Fibroblast of skin of abdomen (primary cell): Measurements from ENCODE around the gene STK10.
"Not testable (repeated sequence)": the region's sequence is repeated elsewhere in the genome, so short reads cannot be mapped to it uniquely, and the experiment has no call there.

Source experiments
- DNase-seq: peaks from one replicate; pipeline ENCODE4 v3.0.0-alpha.2; 2013

The STK10 gene

DNA sequence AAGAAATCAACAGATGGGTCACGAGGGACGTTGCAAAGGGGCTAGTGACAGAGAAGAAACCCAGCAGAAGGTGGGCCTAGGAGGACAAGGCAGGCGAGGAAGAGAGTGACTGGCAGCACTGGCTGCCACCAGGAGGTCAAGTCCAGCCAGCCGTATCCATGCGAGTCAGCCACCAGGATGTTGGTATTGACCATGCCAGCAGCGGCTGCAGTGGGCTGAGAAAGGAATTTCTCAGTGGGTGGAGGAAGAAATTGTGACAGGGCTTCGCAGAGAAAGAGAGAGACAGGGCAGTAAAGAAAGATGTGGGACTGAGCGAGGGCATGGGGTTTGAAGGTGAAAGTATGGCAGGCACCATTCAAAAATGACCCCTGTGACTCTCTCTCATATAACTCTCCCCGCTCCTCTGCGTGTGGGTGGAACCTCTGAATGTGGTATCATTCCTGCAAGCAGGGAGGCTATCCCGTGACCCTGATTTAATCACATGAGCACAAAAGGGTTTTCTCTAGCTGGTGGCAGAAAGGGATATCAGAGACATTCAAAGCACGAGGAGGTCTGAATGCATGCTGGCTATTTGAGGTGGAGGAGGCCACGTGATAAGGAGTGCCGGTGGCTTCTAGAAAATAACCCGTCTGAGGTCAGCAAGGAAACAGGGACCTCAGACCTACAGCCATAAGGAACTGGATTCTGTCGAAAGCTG is 136.2 kb downstream of the STK10 start:
- no peak for DNase-seq

GRCh38 chr5:172050080-172050479 is 137.9 kb downstream of the STK10 start:
- DNase-seq, result no peak

- no peak for DNase-seq
These were observed 138.7 kb downstream of the STK10 start for GRCh38 chr5:172049226-172049796.

- DNase-seq, result no peak
These were observed 139.4 kb downstream of the STK10 start for GRCh38 chr5:172048539-172049101.

GRCh38 chr5:172048170-172048422 is 139.9 kb downstream of the STK10 start:
- DNase-seq, result no peak

DNA sequence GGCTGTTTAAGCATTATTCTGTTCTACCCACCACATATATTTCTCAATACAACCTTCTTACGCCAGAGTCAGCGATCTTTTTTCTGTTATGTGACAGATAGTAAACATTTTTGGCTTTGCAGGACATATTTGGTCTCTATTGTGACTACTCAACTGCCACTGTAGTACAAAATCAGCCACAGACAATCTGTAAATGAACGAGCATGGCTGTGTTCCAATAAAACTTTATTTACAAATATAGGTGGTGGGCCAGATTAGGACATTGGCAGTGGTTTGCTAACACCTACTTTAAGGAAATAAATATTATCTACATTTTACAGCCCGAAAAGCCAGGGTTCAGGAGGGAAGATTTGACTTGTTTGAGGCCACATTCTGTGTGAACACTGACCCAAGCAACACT is 141.4 kb downstream of the STK10 start:
- DNase-seq, result no peak

DNA sequence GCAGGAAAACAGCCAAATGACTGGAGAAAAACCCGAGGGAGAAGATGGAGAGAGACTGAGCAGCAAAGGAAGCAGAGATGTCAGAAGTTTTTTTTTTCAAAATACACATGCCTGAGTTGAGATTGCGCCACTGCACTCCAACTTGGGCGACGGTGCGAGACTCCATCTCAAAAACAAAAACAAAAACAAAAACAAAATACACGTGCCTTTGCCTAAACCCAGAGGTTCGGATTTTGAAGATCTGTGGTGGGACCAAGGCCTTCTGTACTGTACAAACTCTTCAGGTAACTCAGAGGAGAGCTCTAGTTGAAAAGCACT is 142.8 kb downstream of the STK10 start:
- DNase-seq, result no peak

- DNase-seq, result no peak
These were observed 143.3 kb downstream of the STK10 start for GRCh38 chr5:172044631-172045314.

DNA sequence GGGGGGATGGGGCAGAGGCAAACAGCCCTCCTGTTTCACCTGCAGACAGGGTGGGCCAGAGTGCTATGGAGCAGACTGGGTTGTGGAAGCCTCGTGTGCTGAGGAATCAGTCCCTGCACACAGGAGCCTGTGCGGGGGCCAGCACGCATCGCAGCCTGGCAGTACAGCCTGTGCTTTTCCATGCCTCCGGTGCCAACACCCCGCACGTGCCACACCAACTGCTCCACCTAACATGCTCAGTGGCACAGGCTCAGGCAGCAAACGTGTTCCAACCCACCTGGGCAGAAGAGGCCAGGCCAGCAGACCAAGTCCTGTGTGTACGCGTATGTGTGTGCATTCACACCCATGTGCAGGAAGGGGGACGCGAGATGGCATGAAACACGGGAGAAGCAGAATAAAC is 144.2 kb downstream of the STK10 start:
- DNase-seq, result no peak

DNA sequence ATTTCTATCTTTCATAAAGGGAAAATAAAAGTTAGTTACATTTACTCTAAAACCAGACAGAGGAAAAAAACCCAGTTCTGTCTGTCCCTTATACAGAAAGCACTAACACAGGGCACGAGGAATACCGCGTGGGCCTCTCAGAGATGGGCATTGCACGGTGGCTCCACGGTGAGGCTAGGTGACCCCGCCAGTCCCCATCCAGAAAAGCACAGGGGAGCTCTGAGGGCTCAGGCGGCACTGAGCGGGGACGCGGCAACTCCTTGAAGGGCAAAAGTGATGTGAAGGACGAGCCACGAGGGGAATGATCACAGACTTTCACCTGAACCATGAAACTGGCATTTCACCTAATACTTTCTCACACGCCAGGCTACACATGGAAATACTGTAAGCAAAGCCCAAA is 145.8 kb downstream of the STK10 start:
- no peak for DNase-seq

DNA sequence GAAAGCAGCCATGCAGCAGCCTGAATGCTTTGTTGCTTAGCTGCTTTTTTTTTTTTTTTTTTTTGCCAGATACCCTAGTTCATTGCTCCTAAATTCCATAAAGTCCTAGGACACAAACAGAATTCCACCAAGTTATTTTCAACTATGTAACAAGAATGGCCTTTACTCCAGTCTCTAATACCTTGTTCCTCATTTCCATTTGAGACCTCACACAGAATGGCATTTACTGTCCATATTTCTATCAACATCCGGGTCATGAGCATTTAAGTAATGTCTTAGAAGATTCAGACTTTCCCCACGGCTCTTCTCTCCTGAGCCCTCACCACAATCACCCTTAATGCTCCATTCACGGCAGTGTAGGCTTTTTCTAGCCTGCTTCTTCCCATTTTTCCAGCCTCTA is 149.9 kb downstream of the STK10 start:
- DNase-seq, result no peak

DNA sequence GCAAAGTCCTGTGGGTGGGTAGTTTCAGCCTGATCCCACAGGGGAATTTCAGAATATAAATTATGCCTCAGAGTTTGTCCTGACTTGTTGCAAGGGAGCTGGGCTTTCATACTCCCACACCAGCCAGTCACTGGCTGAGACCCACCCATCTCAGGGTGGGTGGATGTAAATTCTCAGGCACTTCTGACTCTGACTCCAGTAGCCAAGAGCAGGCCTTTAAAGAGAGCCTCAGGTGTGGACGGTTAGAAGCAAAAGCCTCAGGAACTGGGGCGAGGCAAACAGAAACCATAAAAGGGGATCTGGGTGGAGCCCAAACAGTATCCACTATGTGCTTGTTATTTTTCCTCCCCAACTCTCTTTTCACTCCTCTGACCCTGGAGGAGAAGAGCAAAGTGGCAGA is 153.0 kb downstream of the STK10 start:
- no peak for DNase-seq

- no peak for DNase-seq
These were observed 156.0 kb downstream of the STK10 start for GRCh38 chr5:172031894-172032461.

DNA sequence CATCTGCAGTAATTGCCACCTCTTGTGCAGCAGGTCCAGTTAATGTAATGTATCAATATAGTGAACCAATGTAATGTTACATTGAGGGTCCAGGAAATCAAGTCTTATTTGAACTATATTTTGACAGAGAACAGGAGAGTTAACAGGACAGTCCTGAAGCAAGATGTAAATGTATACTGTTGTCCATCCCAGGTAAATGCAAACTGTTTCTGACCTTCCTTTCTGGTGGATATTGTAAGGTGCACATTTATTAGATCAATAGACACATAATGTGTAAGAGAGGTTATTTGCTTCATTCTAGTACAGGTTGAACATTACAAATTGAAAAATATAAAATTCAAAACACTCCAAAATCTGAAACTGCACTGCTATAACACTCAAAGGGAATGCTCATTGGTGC is 158.1 kb downstream of the STK10 start:
- no peak for DNase-seq

DNA sequence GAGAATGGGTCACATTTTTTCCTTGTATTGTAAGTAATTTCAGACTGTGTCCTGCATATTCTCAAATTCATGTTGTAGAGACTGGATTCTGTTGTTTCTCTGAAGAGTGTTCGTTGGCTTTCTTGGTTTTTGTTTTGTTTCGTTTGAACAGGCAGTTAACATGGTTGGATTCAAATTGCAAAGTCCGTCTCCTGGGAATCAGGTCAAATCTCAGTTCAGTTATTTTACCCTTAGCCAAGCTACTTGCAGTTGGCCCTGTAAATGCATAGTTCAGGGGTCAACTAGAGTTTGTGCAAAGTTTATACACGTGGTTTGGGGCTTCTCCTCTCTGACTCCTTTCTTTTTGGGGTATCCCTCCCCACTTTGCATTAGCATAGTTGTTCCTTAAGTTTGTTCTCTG is 159.9 kb downstream of the STK10 start:
- DNase-seq, result no peak

- not testable (repeated sequence) for DNase-seq
These were observed 167.8 kb downstream of the STK10 start for GRCh38 chr5:172020110-172020786.

GRCh38 chr5:172015346-172015745 is 172.7 kb downstream of the STK10 start:
- DNase-seq, result no peak

GRCh38 chr5:172010278-172010677 is 177.7 kb downstream of the STK10 start:
- DNase-seq, result peak; percentile 18

- DNase-seq, result no peak
These were observed 178.3 kb downstream of the STK10 start for GRCh38 chr5:172009536-172010270.

- DNase-seq, result no peak
These were observed 179.3 kb downstream of the STK10 start for GRCh38 chr5:172008689-172009141.

GRCh38 chr5:172008111-172008455 is 179.9 kb downstream of the STK10 start:
- peak; percentile 55 for DNase-seq
